ENCODE measurements around the gene THEMIS.

The THEMIS gene

GRCh38 chr6:127934956-127935355 is 34.1 kb upstream of the THEMIS start:
- TF ChIP-seq ZBTB7A (IDR thresholded peaks at IDR 0.05; ENCODE audit: low read depth) (no peak), TCF12 (IDR thresholded peaks at IDR 0.05; ENCODE audit: low read depth) (no peak), NFIC (IDR thresholded peaks at IDR 0.05) (no peak), CEBPB (IDR thresholded peaks at IDR 0.05) (no peak), MAX (IDR thresholded peaks at IDR 0.05) (no peak), EP300 (IDR thresholded peaks at IDR 0.05; ENCODE audit: borderline replicate concordance) (no peak), TAF1 (IDR thresholded peaks at IDR 0.05; ENCODE audit: low read depth) (no peak), FOXM1 (IDR thresholded peaks at IDR 0.05; ENCODE audit: borderline replicate concordance, low read depth) (no peak), TEAD4 (IDR thresholded peaks at IDR 0.05) (no peak), EGR1 (IDR thresholded peaks at IDR 0.05) (no peak), RAD21 (IDR thresholded peaks at IDR 0.05; ENCODE audit: low read depth) (no peak), YY1 (IDR thresholded peaks at IDR 0.05; ENCODE audit: low read depth) (no peak), CREB1 (IDR thresholded peaks at IDR 0.05; ENCODE audit: low read depth) (no peak), USF1 (IDR thresholded peaks at IDR 0.05) (no peak)
- TF ChIP-seq, protein P1, sequence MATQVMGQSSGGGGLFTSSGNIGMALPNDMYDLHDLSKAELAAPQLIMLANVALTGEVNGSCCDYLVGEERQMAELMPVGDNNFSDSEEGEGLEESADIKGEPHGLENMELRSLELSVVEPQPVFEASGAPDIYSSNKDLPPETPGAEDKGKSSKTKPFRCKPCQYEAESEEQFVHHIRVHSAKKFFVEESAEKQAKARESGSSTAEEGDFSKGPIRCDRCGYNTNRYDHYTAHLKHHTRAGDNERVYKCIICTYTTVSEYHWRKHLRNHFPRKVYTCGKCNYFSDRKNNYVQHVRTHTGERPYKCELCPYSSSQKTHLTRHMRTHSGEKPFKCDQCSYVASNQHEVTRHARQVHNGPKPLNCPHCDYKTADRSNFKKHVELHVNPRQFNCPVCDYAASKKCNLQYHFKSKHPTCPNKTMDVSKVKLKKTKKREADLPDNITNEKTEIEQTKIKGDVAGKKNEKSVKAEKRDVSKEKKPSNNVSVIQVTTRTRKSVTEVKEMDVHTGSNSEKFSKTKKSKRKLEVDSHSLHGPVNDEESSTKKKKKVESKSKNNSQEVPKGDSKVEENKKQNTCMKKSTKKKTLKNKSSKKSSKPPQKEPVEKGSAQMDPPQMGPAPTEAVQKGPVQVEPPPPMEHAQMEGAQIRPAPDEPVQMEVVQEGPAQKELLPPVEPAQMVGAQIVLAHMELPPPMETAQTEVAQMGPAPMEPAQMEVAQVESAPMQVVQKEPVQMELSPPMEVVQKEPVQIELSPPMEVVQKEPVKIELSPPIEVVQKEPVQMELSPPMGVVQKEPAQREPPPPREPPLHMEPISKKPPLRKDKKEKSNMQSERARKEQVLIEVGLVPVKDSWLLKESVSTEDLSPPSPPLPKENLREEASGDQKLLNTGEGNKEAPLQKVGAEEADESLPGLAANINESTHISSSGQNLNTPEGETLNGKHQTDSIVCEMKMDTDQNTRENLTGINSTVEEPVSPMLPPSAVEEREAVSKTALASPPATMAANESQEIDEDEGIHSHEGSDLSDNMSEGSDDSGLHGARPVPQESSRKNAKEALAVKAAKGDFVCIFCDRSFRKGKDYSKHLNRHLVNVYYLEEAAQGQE (IDR thresholded peaks at IDR 0.05; ENCODE audit: low read depth), result no peak

- TF ChIP-seq USF1 (IDR thresholded peaks at IDR 0.05), result no peak
- TF ChIP-seq CEBPB (IDR thresholded peaks at IDR 0.05), result no peak
- TF ChIP-seq MAX (IDR thresholded peaks at IDR 0.05), result no peak
- TF ChIP-seq TEAD4 (IDR thresholded peaks at IDR 0.05), result no peak
- TF ChIP-seq CREB1 (IDR thresholded peaks at IDR 0.05; ENCODE audit: low read depth), result no peak
- TF ChIP-seq, protein P1 (IDR thresholded peaks at IDR 0.05; ENCODE audit: low read depth), result no peak
- TF ChIP-seq YY1 (IDR thresholded peaks at IDR 0.05; ENCODE audit: low read depth), result no peak
- no peak for TF ChIP-seq TAF1 (IDR thresholded peaks at IDR 0.05; ENCODE audit: low read depth)
- no peak for TF ChIP-seq FOXM1 (IDR thresholded peaks at IDR 0.05; ENCODE audit: borderline replicate concordance, low read depth)
- no peak for TF ChIP-seq ZBTB7A (IDR thresholded peaks at IDR 0.05; ENCODE audit: low read depth)
- TF ChIP-seq EP300 (IDR thresholded peaks at IDR 0.05; ENCODE audit: borderline replicate concordance), result no peak
- TF ChIP-seq NFIC (IDR thresholded peaks at IDR 0.05), result no peak
- no peak for TF ChIP-seq TCF12 (IDR thresholded peaks at IDR 0.05; ENCODE audit: low read depth)
- TF ChIP-seq EGR1 (IDR thresholded peaks at IDR 0.05), result no peak
- no peak for TF ChIP-seq RAD21 (IDR thresholded peaks at IDR 0.05; ENCODE audit: low read depth)
Observed at GRCh38 chr6:127933852-127934840, 33.3 kb upstream of the THEMIS start.

DNA sequence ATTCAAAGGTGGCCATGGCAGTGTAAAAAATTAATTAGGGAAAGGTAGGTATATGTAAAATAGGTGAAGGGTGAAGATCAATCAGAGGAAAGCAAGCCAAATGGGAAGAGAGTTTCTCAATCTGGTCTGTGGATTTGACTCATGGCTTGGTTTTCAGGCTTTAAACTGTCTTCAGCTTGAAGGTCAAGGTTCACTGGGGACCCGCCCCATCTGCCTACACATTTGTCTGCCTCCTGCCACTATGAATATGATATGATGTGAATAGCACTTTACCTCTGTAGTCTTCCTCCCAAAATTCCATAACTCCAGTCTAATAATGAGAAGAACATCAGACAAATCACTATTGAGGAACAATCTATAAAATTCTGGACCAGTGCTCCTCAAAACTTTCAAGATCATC is 32.3 kb upstream of the THEMIS start:
- no peak for TF ChIP-seq ZBTB7A (IDR thresholded peaks at IDR 0.05; ENCODE audit: low read depth)
- no peak for TF ChIP-seq TEAD4 (IDR thresholded peaks at IDR 0.05)
- no peak for TF ChIP-seq TCF12 (IDR thresholded peaks at IDR 0.05; ENCODE audit: low read depth)
- TF ChIP-seq USF1 (IDR thresholded peaks at IDR 0.05), result no peak
- TF ChIP-seq YY1 (IDR thresholded peaks at IDR 0.05; ENCODE audit: low read depth), result no peak
- TF ChIP-seq EP300 (IDR thresholded peaks at IDR 0.05; ENCODE audit: borderline replicate concordance), result no peak
- TF ChIP-seq, protein P1 (IDR thresholded peaks at IDR 0.05; ENCODE audit: low read depth), result no peak
- no peak for TF ChIP-seq EGR1 (IDR thresholded peaks at IDR 0.05)
- no peak for TF ChIP-seq CEBPB (IDR thresholded peaks at IDR 0.05)
- TF ChIP-seq TAF1 (IDR thresholded peaks at IDR 0.05; ENCODE audit: low read depth), result no peak
- TF ChIP-seq MAX (IDR thresholded peaks at IDR 0.05), result no peak
- TF ChIP-seq RAD21 (IDR thresholded peaks at IDR 0.05; ENCODE audit: low read depth), result no peak
